K562 (cell line): Measurements from ENCODE around the gene GSS. TPM values are rescaled to one million over a fixed set of nuclear protein-coding genes. Genes with fewer than 3 reads are reported as not detected.

Source experiments
- BACH1 ChIP-seq: fragments of 200-800 bp; sonication (Bioruptor generic); IDR thresholded peaks from 2 replicates; pipeline ENCODE4 v1.6.1; 2016; ENCODE audit warnings: missing genetic modification characterization, missing compliant biosample characterization
- CBFB ChIP-seq: sonication (generic); formaldehyde crosslinking; IDR thresholded peaks from 2 replicates; pipeline ENCODE4 v1.4.0; 2020; ENCODE audit warnings: mild to moderate bottlenecking, missing genetic modification reagents
- ESRRA ChIP-seq: fragments of 450-650 bp; IDR thresholded peaks from 2 replicates; pipeline ENCODE4 v1.6.1; 2014; ENCODE audit warnings: low read depth, mild to moderate bottlenecking, moderate library complexity, borderline replicate concordance
- ESRRB ChIP-seq: fragments of 250-450 bp; sonication (Bioruptor Pico); IDR thresholded peaks from 2 replicates; pipeline ENCODE4 v1.5.0; 2020; ENCODE audit warnings: mild to moderate bottlenecking, moderate library complexity, borderline replicate concordance
- HES1 ChIP-seq: fragments of 450-650 bp; IDR thresholded peaks from 2 replicates; pipeline ENCODE4 v1.6.1; 2016; ENCODE audit warnings: low read depth, mild to moderate bottlenecking, moderate library complexity
- MAFK ChIP-seq: IDR thresholded peaks from 2 replicates; pipeline ENCODE4 v1.6.1; 2011; ENCODE audit warnings: low read length, improper control_type of control experiment
- PHB ChIP-seq: fragments of 250-450 bp; sonication (Bioruptor Pico); IDR thresholded peaks from 2 replicates; pipeline ENCODE4 v1.5.0; 2021
- POLR2A ChIP-seq: fragments of 450-650 bp; conservative IDR thresholded peaks from 2 replicates; pipeline ENCODE4 v1.6.1; 2016
- PRPF4 ChIP-seq: fragments of 200-400 bp; formaldehyde crosslinking; IDR thresholded peaks from one replicate; pipeline ENCODE4 v1.6.1; 2017; ENCODE audit warnings: low read length, low read depth, mild to moderate bottlenecking; ENCODE audit not compliant: insufficient read depth, poor library complexity, severe bottlenecking
- PYGO2 ChIP-seq: fragments of 450-650 bp; IDR thresholded peaks from 2 replicates; pipeline ENCODE4 v1.6.1; 2016; ENCODE audit warnings: mild to moderate bottlenecking, missing genetic modification characterization, moderate library complexity, missing compliant biosample characterization
- RBM22 ChIP-seq: fragments of 200-400 bp; formaldehyde crosslinking; IDR thresholded peaks from 2 replicates; pipeline ENCODE4 v1.6.1; 2018; ENCODE audit warnings: low read length, low read depth; ENCODE audit not compliant: poor library complexity, severe bottlenecking
- RFX5 ChIP-seq: IDR thresholded peaks from 2 replicates; pipeline ENCODE4 v1.6.1; 2011; ENCODE audit warnings: low read depth, mild to moderate bottlenecking, improper control_type of control experiment, low read length
- ZNF707 ChIP-seq: fragments of 250-450 bp; sonication (Bioruptor Pico); conservative IDR thresholded peaks from 2 replicates; pipeline ENCODE4 v1.8.0; 2022; ENCODE audit warnings: inconsistent platforms, mild to moderate bottlenecking, moderate library complexity
- polyA plus RNA-seq, 8 experiments: library from polyadenylated mRNA; depleted of rRNA in 4 of 8; stranded (reverse) in 5 of 8; unstranded in 3 of 8; fragments of >200 nt; fragmentation: Nextera tagmentation in 2 of 8; fragmentation: Illumina TruSeq in 1 of 8; extraction: Ambion mirVana in 2 of 8; extraction: Trizol in 1 of 8; gene quantifications; 2 replicates each; pipeline versions ENCODE4 v1.2.1 to v1.2.3, GENCODE V29; 2011 to 2014; ENCODE audit warnings: inconsistent platforms in 1 of 8, missing spikeins in 1 of 8
- total RNA-seq, 7 experiments: library from RNA; depleted of rRNA in 6 of 7; stranded (reverse); fragments of >200 nt in 6 of 7; fragmentation: Illumina TruSeq in 2 of 7; extraction: Trizol in 2 of 7; gene quantifications; 2 replicates each; pipeline versions ENCODE4 v1.2.1 to v1.2.3, GENCODE V29; 2011 to 2021; ENCODE audit warnings: low replicate concordance in 1 of 7
- TF ChIP-seq, protein P1 (sequence below), 2 experiments: fragments of 450-650 bp; IDR thresholded peaks; 2 replicates each; pipeline ENCODE4 v1.6.1; 2016; ENCODE audit warnings: mild to moderate bottlenecking in 2 of 2, borderline replicate concordance in 1 of 2, low read depth in 1 of 2, moderate library complexity in 1 of 2

Gene GSS
- total and polyA plus RNA-seq, 9 of the 15 experiments (the other 6 are each of a cell fraction or from before 2014, with no cell fraction given), result 18.4 to 165 (median 89.4) TPM

DNA sequence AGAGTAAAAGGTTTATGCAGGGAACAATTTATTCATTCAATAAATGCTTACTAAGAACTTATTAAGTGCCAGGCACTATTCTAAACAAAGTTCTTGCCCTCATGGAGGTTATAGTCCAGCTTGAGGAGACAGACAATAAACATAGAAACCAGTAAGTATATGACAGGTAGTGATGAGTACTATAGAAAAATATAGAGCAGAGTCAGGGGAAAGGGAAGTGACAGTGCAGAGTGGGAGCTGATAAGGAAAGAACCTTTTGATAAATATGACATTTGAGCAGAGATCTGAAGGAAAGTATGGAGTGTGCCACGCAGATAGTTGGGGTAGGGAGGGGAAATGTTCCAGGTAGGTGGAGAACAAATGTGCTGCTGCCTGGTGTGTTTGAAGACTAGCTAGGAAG is 67.1 kb downstream of the GSS start (continued):
- TF ChIP-seq, protein P1, sequence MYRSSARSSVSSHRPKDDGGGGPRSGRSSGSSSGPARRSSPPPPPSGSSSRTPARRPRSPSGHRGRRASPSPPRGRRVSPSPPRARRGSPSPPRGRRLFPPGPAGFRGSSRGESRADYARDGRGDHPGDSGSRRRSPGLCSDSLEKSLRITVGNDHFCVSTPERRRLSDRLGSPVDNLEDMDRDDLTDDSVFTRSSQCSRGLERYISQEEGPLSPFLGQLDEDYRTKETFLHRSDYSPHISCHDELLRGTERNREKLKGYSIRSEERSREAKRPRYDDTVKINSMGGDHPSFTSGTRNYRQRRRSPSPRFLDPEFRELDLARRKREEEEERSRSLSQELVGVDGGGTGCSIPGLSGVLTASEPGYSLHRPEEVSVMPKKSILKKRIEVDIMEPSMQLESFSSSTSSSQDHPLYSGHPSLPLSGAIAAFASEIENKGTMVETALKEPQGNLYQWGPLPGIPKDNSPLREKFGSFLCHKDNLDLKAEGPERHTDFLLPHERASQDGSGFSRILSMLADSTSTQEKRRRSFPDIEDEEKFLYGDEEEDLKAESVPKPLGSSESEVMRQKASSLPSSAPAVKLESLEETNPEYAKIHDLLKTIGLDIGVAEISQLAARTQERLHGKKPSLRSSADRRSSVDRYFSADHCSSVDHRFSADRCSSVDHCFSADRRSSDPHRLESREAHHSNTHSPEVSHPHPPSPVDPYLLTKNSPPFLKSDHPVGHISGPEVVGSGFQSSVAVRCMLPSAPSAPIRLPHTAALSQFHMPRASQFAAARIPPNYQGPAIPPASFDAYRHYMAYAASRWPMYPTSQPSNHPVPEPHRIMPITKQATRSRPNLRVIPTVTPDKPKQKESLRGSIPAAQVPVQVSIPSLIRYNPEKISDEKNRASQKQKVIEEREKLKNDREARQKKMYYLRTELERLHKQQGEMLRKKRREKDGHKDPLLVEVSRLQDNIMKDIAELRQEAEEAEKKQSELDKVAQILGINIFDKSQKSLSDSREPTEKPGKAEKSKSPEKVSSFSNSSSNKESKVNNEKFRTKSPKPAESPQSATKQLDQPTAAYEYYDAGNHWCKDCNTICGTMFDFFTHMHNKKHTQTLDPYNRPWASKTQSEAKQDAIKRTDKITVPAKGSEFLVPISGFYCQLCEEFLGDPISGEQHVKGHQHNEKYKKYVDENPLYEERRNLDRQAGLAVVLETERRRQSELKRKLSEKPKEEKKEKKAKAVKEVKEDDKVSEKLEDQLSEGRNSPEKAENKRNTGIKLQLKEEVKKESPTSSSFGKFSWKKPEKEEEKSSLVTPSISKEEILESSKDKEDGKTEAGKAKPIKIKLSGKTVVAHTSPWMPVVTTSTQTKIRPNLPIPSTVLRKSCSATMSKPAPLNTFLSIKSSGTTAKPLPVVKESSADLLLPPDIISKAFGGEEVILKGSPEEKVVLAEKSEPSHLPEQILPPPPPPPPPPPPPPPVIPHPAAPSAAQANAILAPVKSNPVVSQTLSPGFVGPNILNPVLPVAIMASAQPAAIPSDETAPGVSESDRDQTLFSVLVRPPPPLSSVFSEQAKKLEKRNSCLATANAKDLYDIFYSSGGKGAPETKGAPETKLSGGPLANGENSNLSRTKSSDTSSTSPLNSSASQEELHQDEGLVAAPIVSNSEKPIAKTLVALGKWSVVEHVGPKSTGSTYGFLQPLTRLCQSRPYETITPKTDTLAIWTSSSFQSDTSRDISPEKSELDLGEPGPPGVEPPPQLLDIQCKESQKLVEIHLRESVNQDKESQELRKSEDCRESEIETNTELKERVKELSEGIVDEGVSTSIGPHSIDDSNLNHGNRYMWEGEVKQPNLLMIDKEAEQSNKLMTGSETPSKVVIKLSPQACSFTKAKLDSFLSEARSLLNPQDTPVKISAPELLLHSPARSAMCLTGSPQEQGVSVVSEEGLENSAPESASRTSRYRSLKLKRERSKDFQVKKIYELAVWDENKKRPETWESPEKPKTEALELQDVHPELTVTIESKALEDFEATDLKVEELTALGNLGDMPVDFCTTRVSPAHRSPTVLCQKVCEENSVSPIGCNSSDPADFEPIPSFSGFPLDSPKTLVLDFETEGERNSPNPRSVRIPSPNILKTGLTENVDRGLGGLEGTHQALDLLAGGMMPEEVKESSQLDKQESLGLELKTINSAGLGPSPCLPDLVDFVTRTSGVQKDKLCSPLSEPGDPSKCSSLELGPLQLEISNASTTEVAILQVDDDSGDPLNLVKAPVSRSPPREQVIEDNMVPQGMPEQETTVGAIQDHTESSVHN (IDR thresholded peaks at IDR 0.05; ENCODE audit: borderline replicate concordance in 1 of 2, low read depth in 1 of 2), result no peak
- no peak for TF ChIP-seq HES1
- no peak for TF ChIP-seq ZNF707 (CRISPR knock-in tag)
- TF ChIP-seq ESRRB (CRISPR knock-in tag), result no peak
- TF ChIP-seq ESRRA, result no peak
- TF ChIP-seq PRPF4, result no peak
- TF ChIP-seq RBM22, result no peak
- no peak for TF ChIP-seq RFX5
- no peak for TF ChIP-seq POLR2A
- no peak for TF ChIP-seq CBFB
- no peak for TF ChIP-seq PHB
- peak; percentile 44; the same call in 1 of the 2 replicates for TF ChIP-seq MAFK
- TF ChIP-seq PYGO2, result no peak
- no peak for TF ChIP-seq BACH1 (tag)
